ENCODE data around the gene RAB5B. TPM values are rescaled to one million over a fixed set of nuclear protein-coding genes. Genes with fewer than 3 reads are reported as not detected.
"Not testable (repeated sequence)": the region's sequence is repeated elsewhere in the genome, so short reads cannot be mapped to it uniquely, and the experiment has no call there.

The RAB5B gene
- total RNA-seq, 1 donor from 2014 or later: 111 TPM

DNA sequence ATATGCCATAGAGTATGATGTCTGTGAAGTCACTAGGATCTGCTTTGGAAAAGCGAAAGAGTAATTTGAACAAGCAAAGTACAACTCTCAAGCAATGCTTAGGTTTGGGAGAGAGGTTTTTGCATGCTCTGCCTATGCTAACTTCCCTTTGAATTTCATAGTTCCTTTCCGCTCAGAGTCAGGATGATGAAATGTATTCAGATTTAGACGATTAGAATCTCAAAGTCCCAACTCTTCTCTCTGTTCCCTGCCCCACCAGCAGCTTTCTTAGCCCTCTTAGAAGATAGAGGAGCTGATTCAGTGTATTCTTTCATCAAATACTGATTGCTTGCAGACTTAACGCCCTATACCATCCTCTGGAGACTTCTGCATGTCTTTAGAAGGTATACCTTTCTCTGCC, 11.5 kb downstream of the RAB5B start:
- no peak overlapping the region for H3K4me3 ChIP-seq
- H3K9me3 ChIP-seq (replicated peaks): no peaks in the 10 kb centered on the region
- intact Hi-C loops (cut with micrococcal nuclease): no loop called here
- H3K27me3 ChIP-seq (ENCODE audit: low read depth): no peaks in the 10 kb centered on the region
- H3K4me1 ChIP-seq: peaks cover 34% of the 10 kb centered on the region
- TF ChIP-seq, protein P1, sequence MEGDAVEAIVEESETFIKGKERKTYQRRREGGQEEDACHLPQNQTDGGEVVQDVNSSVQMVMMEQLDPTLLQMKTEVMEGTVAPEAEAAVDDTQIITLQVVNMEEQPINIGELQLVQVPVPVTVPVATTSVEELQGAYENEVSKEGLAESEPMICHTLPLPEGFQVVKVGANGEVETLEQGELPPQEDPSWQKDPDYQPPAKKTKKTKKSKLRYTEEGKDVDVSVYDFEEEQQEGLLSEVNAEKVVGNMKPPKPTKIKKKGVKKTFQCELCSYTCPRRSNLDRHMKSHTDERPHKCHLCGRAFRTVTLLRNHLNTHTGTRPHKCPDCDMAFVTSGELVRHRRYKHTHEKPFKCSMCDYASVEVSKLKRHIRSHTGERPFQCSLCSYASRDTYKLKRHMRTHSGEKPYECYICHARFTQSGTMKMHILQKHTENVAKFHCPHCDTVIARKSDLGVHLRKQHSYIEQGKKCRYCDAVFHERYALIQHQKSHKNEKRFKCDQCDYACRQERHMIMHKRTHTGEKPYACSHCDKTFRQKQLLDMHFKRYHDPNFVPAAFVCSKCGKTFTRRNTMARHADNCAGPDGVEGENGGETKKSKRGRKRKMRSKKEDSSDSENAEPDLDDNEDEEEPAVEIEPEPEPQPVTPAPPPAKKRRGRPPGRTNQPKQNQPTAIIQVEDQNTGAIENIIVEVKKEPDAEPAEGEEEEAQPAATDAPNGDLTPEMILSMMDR (IDR thresholded peaks at IDR 0.05; ENCODE audit: borderline replicate concordance): no peak
- peaks cover 81% of the 10 kb centered on the region for H3K36me3 ChIP-seq
- no peak for DNase-seq
- H3K27ac ChIP-seq (replicated peaks): no peak overlapping the region

DNA sequence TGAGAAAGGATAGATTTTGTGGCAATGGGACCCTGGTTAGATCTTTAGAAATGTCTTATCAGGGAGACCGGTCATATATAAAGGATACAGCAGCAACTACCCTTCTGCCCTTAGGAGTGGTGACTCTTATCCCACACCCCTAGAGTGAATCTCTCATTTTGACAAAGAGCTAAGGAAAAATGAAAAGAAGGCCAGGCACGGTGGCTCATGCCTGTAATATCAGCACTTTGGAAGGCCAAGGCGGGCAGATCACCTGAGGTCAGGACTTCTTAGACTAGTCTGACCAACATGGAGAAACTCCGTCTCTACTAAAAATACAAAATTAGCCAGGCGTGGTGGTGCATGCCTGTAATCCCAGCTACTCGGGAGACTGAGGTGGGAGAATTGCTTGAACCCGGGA, 12.1 kb downstream of the RAB5B start:
- Histone ChIP-seq H3K36me3 (peaks cover 81% of the 10 kb centered on the region), H3K4me1 (peaks cover 34% of the 10 kb centered on the region)
- H3K27ac ChIP-seq (replicated peaks); H3K9me3 ChIP-seq (replicated peaks); DNase-seq; H3K4me3 ChIP-seq; intact Hi-C loops (cut with micrococcal nuclease); H3K27me3 ChIP-seq (ENCODE audit: low read depth): not testable (repeated sequence)

DNA sequence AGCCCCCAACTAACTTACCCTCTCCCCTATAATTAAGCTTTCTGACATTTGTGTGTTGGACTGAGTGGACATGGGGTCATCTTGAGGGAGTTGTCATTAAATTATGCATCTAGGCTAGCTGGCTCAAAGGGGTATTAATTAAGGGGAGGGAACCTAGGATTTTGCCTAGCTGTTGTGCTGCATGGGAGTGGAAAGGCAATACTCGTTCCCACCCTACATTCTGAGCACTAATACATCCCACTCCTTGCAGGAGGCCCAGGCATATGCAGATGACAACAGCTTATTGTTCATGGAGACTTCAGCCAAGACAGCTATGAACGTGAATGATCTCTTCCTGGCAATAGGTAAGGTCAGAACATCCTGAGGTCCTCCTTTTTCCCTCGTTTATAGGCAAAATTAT, 17.2 kb downstream of the RAB5B start:
- no peaks in the 10 kb centered on the region for H3K27me3 ChIP-seq (ENCODE audit: low read depth)
- no peak for DNase-seq
- intact Hi-C loops (cut with micrococcal nuclease): no loop called here
- peaks cover 91% of the 10 kb centered on the region for H3K36me3 ChIP-seq
- H3K4me3 ChIP-seq: no peak overlapping the region
- H3K9me3 ChIP-seq (replicated peaks): no peaks in the 10 kb centered on the region
- no peaks in the 10 kb centered on the region for H3K4me1 ChIP-seq
- TF ChIP-seq, protein P1 (IDR thresholded peaks at IDR 0.05; ENCODE audit: borderline replicate concordance): no peak
- H3K27ac ChIP-seq (replicated peaks): no peak overlapping the region

DNA sequence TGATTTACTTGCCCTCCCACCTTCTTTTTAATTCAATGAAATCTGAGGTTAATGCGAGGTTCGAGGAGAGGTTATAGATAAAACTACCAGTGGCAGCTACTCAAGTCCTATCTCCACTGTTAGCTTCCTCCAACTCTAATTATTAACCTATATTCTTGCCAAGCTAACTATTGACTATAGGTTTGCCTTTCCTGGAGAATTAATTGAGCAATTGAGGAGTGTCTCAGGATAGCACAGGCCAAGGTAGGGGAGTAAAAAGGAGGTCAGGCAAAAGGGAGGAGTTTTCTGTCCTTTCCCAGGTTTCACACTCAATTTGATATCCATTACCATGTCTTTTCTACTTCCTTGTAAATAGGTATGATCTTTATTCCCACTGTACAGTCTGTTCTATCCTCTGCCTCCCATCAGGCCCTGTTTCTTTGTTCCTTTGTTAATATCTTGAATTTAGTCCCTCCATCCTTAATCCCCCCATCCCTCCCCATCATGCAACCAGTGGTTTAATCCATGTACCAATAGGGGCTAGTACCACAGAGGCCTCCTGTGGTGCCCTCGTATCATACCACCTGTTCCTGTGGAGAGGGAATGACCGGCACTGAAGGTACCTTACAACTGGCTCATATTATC, 19.5 kb downstream of the RAB5B start:
- intact Hi-C loops (cut with micrococcal nuclease): no loop called here
- peak overlapping the region; percentile 3 for H3K27ac ChIP-seq (replicated peaks)

DNA sequence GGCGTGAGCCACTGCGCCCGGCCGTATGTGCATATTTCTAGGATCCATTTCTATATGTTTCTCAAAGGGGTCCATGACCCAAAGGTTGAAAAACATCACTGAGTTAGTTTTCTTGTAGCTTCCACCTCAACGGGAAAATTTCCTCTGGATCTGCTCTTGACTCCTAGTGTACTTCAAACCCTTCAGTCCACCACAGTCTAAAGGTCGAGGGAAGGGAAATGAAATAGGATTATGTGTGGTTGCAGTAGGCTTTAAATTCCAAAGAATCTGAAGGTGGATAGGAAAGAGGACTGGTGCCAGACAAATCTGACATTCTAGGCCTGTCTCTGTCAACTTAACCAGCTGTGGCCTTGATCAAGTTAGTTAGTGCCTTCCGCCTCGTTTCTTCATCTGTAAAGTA, 21.5 kb downstream of the RAB5B start:
- DNase-seq: no peak
- H3K27me3 ChIP-seq (ENCODE audit: low read depth): no peaks in the 10 kb centered on the region
- H3K4me3 ChIP-seq: no peak overlapping the region
- intact Hi-C loops (cut with micrococcal nuclease): no loop called here
- no peaks in the 10 kb centered on the region for H3K9me3 ChIP-seq (replicated peaks)
- peaks cover 57% of the 10 kb centered on the region for H3K36me3 ChIP-seq
- TF ChIP-seq, protein P1 (IDR thresholded peaks at IDR 0.05; ENCODE audit: borderline replicate concordance): no peak
- H3K4me1 ChIP-seq: peaks cover 15% of the 10 kb centered on the region
- H3K27ac ChIP-seq (replicated peaks): no peak overlapping the region

More for the DNA sequence above, 19.5 kb downstream of the RAB5B start:
- Histone ChIP-seq H3K4me1 (peaks cover 11% of the 10 kb centered on the region), H3K4me3 (no peak overlapping the region), H3K9me3 (replicated peaks) (no peaks in the 10 kb centered on the region), H3K36me3 (peaks cover 69% of the 10 kb centered on the region), H3K27me3 (ENCODE audit: low read depth) (no peaks in the 10 kb centered on the region)
- no peak for DNase-seq
- TF ChIP-seq, protein P1 (IDR thresholded peaks at IDR 0.05; ENCODE audit: borderline replicate concordance): no peak

DNA sequence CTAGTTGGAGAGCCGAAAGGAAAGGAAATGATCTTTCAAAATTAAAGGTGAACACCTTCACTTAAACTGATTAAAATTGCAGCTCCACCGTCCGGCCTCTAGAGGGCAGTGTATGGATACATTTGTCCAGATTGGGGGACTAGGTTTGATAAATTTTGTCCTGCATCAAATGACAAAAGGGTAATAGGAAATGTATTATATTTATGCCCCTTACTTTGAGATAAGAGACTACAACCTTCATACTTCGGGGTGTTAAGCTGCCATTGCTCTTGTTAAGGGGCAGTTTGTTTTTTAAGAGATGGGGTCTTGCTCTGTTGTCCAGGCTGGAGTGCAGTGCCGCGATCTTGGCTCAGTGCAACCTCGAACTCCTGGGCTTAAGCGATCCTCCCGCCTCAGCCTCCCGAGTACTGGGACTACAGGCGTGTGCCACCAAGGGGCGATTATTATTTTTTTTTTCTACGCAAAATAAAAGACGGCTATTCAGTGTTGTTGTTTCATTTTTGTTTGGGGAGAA, 22.4 kb downstream of the RAB5B start:
- intact Hi-C loops (cut with micrococcal nuclease): no loop called here
- no peaks in the 10 kb centered on the region for H3K9me3 ChIP-seq (replicated peaks)
- H3K4me1 ChIP-seq: peaks cover 15% of the 10 kb centered on the region
- H3K27ac ChIP-seq (replicated peaks): peak overlapping the region; percentile 89
- peak overlapping the region; percentile 78 for H3K4me3 ChIP-seq
- TF ChIP-seq, protein P1 (IDR thresholded peaks at IDR 0.05; ENCODE audit: borderline replicate concordance): peak; percentile 86
- no peaks in the 10 kb centered on the region for H3K27me3 ChIP-seq (ENCODE audit: low read depth)
- no peak for DNase-seq
- H3K36me3 ChIP-seq: peaks cover 51% of the 10 kb centered on the region
